Measurements from ENCODE around the gene AMDHD2. TPM values are rescaled to one million over a fixed set of nuclear protein-coding genes. Genes with fewer than 3 reads are reported as not detected.

The AMDHD2 gene
- total and polyA plus RNA-seq, 2 of the 13 experiments (the other 11 are each of a cell fraction or from before 2014, with no cell fraction given), result 33.5 to 39.1 TPM

- TF ChIP-seq, protein P1, sequence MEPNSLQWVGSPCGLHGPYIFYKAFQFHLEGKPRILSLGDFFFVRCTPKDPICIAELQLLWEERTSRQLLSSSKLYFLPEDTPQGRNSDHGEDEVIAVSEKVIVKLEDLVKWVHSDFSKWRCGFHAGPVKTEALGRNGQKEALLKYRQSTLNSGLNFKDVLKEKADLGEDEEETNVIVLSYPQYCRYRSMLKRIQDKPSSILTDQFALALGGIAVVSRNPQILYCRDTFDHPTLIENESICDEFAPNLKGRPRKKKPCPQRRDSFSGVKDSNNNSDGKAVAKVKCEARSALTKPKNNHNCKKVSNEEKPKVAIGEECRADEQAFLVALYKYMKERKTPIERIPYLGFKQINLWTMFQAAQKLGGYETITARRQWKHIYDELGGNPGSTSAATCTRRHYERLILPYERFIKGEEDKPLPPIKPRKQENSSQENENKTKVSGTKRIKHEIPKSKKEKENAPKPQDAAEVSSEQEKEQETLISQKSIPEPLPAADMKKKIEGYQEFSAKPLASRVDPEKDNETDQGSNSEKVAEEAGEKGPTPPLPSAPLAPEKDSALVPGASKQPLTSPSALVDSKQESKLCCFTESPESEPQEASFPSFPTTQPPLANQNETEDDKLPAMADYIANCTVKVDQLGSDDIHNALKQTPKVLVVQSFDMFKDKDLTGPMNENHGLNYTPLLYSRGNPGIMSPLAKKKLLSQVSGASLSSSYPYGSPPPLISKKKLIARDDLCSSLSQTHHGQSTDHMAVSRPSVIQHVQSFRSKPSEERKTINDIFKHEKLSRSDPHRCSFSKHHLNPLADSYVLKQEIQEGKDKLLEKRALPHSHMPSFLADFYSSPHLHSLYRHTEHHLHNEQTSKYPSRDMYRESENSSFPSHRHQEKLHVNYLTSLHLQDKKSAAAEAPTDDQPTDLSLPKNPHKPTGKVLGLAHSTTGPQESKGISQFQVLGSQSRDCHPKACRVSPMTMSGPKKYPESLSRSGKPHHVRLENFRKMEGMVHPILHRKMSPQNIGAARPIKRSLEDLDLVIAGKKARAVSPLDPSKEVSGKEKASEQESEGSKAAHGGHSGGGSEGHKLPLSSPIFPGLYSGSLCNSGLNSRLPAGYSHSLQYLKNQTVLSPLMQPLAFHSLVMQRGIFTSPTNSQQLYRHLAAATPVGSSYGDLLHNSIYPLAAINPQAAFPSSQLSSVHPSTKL (CRISPR knock-in tag; IDR thresholded peaks at IDR 0.05), result no peak
- TF ChIP-seq ZBTB8A (CRISPR knock-in tag; IDR thresholded peaks at IDR 0.05; ENCODE audit: borderline replicate concordance, low read depth), result no peak
- no peak for TF ChIP-seq ZC3H13 (CRISPR knock-in tag; IDR thresholded peaks at IDR 0.05)
- TF ChIP-seq REPIN1 (CRISPR knock-in tag; IDR thresholded peaks at IDR 0.05; ENCODE audit: borderline replicate concordance, low read depth), result no peak
- peak; percentile 39; the same call in 1 of the 2 replicates for TF ChIP-seq ZNF790 (CRISPR knock-in tag; IDR thresholded peaks at IDR 0.05; ENCODE audit: borderline replicate concordance)
- peak; percentile 78 for TF ChIP-seq YEATS4 (CRISPR knock-in tag; IDR thresholded peaks at IDR 0.05; ENCODE audit: borderline replicate concordance)
- peak; percentile 55; the same call in 1 of the 2 replicates for TF ChIP-seq EED (CRISPR knock-in tag; IDR thresholded peaks at IDR 0.05)
- peak; percentile 13; the same call in 1 of the 2 replicates for TF ChIP-seq ATF2 (CRISPR knock-in tag; IDR thresholded peaks at IDR 0.05)
- TF ChIP-seq SETDB1 (CRISPR knock-in tag; IDR thresholded peaks at IDR 0.05; ENCODE audit: borderline replicate concordance), result no peak
- TF ChIP-seq ZGPAT (CRISPR knock-in tag; IDR thresholded peaks at IDR 0.05), result peak; percentile 42; the same call in 1 of the 2 replicates
- peak; percentile 52; the same call in 1 of the 2 replicates for TF ChIP-seq BORCS8-MEF2B (CRISPR knock-in tag; IDR thresholded peaks at IDR 0.05)
- TF ChIP-seq ZNF546 (CRISPR knock-in tag; conservative IDR thresholded peaks at IDR 0.05), result 0 out of 2 replicates have a peak, but pooled peaks have one; percentile 27
- TF ChIP-seq GABPB1 (CRISPR knock-in tag; IDR thresholded peaks at IDR 0.05), result peak; percentile 76; the same call in 1 of the 2 replicates
- TF ChIP-seq AKAP8 (CRISPR knock-in tag; IDR thresholded peaks at IDR 0.05), result 0 out of 2 replicates have a peak, but pooled peaks have one; percentile 25
- no peak for TF ChIP-seq ZNF703 (CRISPR knock-in tag; IDR thresholded peaks at IDR 0.05; ENCODE audit: borderline replicate concordance)
- no peak for TF ChIP-seq ATAD3A (CRISPR knock-in tag; IDR thresholded peaks at IDR 0.05)
- no peak for TF ChIP-seq SP5 (CRISPR knock-in tag; IDR thresholded peaks at IDR 0.05; ENCODE audit: borderline replicate concordance, low read depth)
- TF ChIP-seq ZNF564 (CRISPR knock-in tag; IDR thresholded peaks at IDR 0.05), result peak; percentile 74; the same call in 1 of the 2 replicates
- no peak; the same call in none of the 2 replicates for TF ChIP-seq MEIS2 (CRISPR knock-in tag; IDR thresholded peaks at IDR 0.05)
- peak; percentile 99 for TF ChIP-seq ZBTB2 (CRISPR knock-in tag; IDR thresholded peaks at IDR 0.05; ENCODE audit: low read depth)
Measured at GRCh38 chr16:2513405-2514332, 6.5 kb upstream of the AMDHD2 start, which contains the start of gene ATP6V0C (continued).
